Trophoblast cell (in vitro differentiated cells and primary cell): Measurements from ENCODE around the gene ABCC3.

Experiments used
- DNase-seq, 2 donors: peaks; one replicate each; pipeline ENCODE4 v3.0.0-alpha.2; 2016
- H2AFZ ChIP-seq: 2 replicates; pipeline ENCODE4 v1.6.1; 2013; ENCODE audit warnings: low read length, moderate library complexity, mild to moderate bottlenecking; ENCODE audit not compliant: insufficient read depth, poor library complexity
- H2AK5ac ChIP-seq: 2 replicates; pipeline ENCODE4 v1.6.1; 2013; ENCODE audit warnings: mild to moderate bottlenecking, low read length
- H2BK120ac ChIP-seq: 2 replicates; pipeline ENCODE4 v1.6.1; 2013; ENCODE audit warnings: low read length, mild to moderate bottlenecking, moderate library complexity; ENCODE audit not compliant: insufficient read depth, poor library complexity
- H2BK12ac ChIP-seq: 2 replicates; pipeline ENCODE4 v1.6.1; 2013; ENCODE audit warnings: mild to moderate bottlenecking, low read length, moderate library complexity
- H2BK5ac ChIP-seq: 2 replicates; pipeline ENCODE4 v1.6.1; 2013; ENCODE audit warnings: low read length, low read depth, moderate library complexity, mild to moderate bottlenecking; ENCODE audit not compliant: poor library complexity
- H3K14ac ChIP-seq: 2 replicates; pipeline ENCODE4 v1.6.1; 2013; ENCODE audit warnings: mild to moderate bottlenecking, low read length
- H3K18ac ChIP-seq: 2 replicates; pipeline ENCODE4 v1.6.1; 2013; ENCODE audit warnings: mild to moderate bottlenecking, low read length
- H3K23ac ChIP-seq: 2 replicates; pipeline ENCODE4 v1.6.1; 2013; ENCODE audit warnings: low read length
- H3K27ac ChIP-seq: 2 replicates; pipeline ENCODE4 v1.5.1; 2013; ENCODE audit warnings: low read depth, mild to moderate bottlenecking, inconsistent platforms, low read length, moderate library complexity
- H3K27me3 ChIP-seq: 2 replicates; pipeline ENCODE4 v1.6.1; 2013; ENCODE audit warnings: inconsistent platforms, mild to moderate bottlenecking, low read length, moderate library complexity; ENCODE audit not compliant: insufficient read depth
- H3K36me3 ChIP-seq, 2 experiments: 1 replicate in 1 of 2; 2 replicates in 1 of 2; pipeline ENCODE4 v1.6.1; 2013; ENCODE audit warnings: low read length in 2 of 2, mild to moderate bottlenecking in 2 of 2, moderate library complexity in 1 of 2; ENCODE audit not compliant: insufficient read depth in 2 of 2, control insufficient read depth in 1 of 2
- H3K4ac ChIP-seq: 2 replicates; pipeline ENCODE4 v1.6.1; 2013; ENCODE audit warnings: low read depth, mild to moderate bottlenecking, low read length, moderate library complexity
- H3K4me1 ChIP-seq, 2 experiments: 1 replicate in 1 of 2; 2 replicates in 1 of 2; pipeline ENCODE4 v1.6.1; 2013; ENCODE audit warnings: low read length in 2 of 2, mild to moderate bottlenecking in 2 of 2, moderate library complexity in 1 of 2; ENCODE audit not compliant: insufficient read depth in 2 of 2, control insufficient read depth in 1 of 2
- H3K4me2 ChIP-seq: 2 replicates; pipeline ENCODE4 v1.6.1; 2013; ENCODE audit warnings: inconsistent platforms, mild to moderate bottlenecking, low read length, moderate library complexity
- H3K4me3 ChIP-seq: 2 replicates; pipeline ENCODE4 v1.5.1; 2013; ENCODE audit warnings: mild to moderate bottlenecking, low read depth, low read length, inconsistent platforms
- H3K79me1 ChIP-seq: one replicate; pipeline ENCODE4 v1.6.1; 2013; ENCODE audit warnings: low read length
- H3K79me2 ChIP-seq: 2 replicates; pipeline ENCODE4 v1.6.1; 2013; ENCODE audit warnings: low read length, mild to moderate bottlenecking; ENCODE audit not compliant: control insufficient read depth, insufficient read depth, poor library complexity
- H3K9ac ChIP-seq: 2 replicates; pipeline ENCODE4 v1.6.1; 2013; ENCODE audit warnings: mild to moderate bottlenecking, low read length
- H3K9me3 ChIP-seq: 2 replicates; pipeline ENCODE4 v1.6.1; 2013; ENCODE audit warnings: low read depth, mild to moderate bottlenecking, control low read depth, inconsistent platforms, low read length; ENCODE audit not compliant: insufficient read depth
- H4K12ac ChIP-seq: 2 replicates; pipeline ENCODE4 v1.6.1; 2013; ENCODE audit warnings: low read depth, mild to moderate bottlenecking, low read length, moderate library complexity
- H4K8ac ChIP-seq: 2 replicates; pipeline ENCODE4 v1.6.1; 2013; ENCODE audit warnings: low read depth, mild to moderate bottlenecking, low read length, moderate library complexity
- H4K91ac ChIP-seq: one replicate; pipeline ENCODE4 v1.6.1; 2013; ENCODE audit warnings: low read depth, mild to moderate bottlenecking, low read length, moderate library complexity
- WGBS: extraction: QIAGEN DNeasy Blood & Tissue Kit; methylation state at CpG from one replicate; pipeline ENCODE4 v1.1.7; 2013; ENCODE audit warnings: missing lambda C conversion rate; ENCODE audit not compliant: insufficient read length, insufficient coverage; ENCODE audit errors: extremely low coverage; 5-methylcytosine and 5-hydroxymethylcytosine counted together

Gene ABCC3

DNA sequence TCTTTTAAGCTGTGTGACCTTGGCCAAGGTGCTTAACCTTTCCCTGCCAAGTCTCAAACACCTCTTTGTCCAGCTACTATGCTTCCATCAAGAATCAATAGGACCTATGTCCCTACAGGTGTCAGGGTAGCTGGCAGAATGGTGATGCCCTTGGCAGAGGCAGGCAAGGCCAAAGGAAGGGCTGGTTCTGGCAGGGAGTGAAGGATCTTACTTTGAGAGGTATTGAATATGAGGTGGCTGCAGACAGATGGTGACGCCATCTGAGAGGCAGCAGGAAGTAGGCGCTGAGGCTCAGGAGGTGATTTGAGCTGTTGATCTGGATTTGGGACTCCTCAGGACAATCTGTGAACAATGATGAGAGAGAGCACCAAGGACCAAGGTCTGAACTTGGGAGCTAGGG lies 12.5 kb downstream of the ABCC3 start:
- H2BK12ac ChIP-seq = no peak overlapping the region
- WGBS = no CpG with 5 or more reads among the region's 2 CpGs

GRCh38 chr17:50649042-50649908 lies 14.6 kb downstream of the ABCC3 start:
- Histone ChIP-seq H3K14ac (no peak overlapping the region), H3K27ac (no peak overlapping the region), H3K18ac (no peak overlapping the region), H3K36me3 (no peaks in the 10 kb centered on the region), H3K79me2 (no peaks in the 10 kb centered on the region), H4K8ac (no peak overlapping the region), H2AK5ac (no peak overlapping the region), H4K91ac (no peak overlapping the region), H2BK120ac (no peak overlapping the region), H3K23ac (no peak overlapping the region), H3K79me1 (no peaks in the 10 kb centered on the region), H3K4me3 (no peak overlapping the region), H3K4ac (no peak overlapping the region), H3K4me1 (no peaks in the 10 kb centered on the region), H3K9ac (no peak overlapping the region), H3K9me3 (no peaks in the 10 kb centered on the region), H2AFZ (no peak overlapping the region), H4K12ac (no peak overlapping the region), H2BK12ac (no peak overlapping the region), H3K4me2 (no peak overlapping the region), H2BK5ac (no peak overlapping the region), H3K27me3 (no peaks in the 10 kb centered on the region)
- DNase-seq = no peak
- no CpG with 5 or more reads among the region's 7 CpGs for WGBS

More for the DNA sequence above, 12.5 kb downstream of the ABCC3 start:
- DNase-seq = no peak
- Histone ChIP-seq H3K4me3 (no peak overlapping the region), H2AFZ (no peak overlapping the region), H3K4me2 (no peak overlapping the region), H3K79me1 (no peaks in the 10 kb centered on the region), H3K4ac (no peak overlapping the region), H3K23ac (no peak overlapping the region), H3K27me3 (no peaks in the 10 kb centered on the region), H4K8ac (no peak overlapping the region), H3K9me3 (no peaks in the 10 kb centered on the region), H3K36me3 (no peaks in the 10 kb centered on the region), H3K27ac (no peak overlapping the region), H3K9ac (no peak overlapping the region), H3K18ac (no peak overlapping the region), H4K12ac (no peak overlapping the region), H3K14ac (no peak overlapping the region), H3K4me1 (no peaks in the 10 kb centered on the region), H4K91ac (no peak overlapping the region), H2BK5ac (no peak overlapping the region), H2BK120ac (no peak overlapping the region), H3K79me2 (no peaks in the 10 kb centered on the region), H2AK5ac (no peak overlapping the region)

DNA sequence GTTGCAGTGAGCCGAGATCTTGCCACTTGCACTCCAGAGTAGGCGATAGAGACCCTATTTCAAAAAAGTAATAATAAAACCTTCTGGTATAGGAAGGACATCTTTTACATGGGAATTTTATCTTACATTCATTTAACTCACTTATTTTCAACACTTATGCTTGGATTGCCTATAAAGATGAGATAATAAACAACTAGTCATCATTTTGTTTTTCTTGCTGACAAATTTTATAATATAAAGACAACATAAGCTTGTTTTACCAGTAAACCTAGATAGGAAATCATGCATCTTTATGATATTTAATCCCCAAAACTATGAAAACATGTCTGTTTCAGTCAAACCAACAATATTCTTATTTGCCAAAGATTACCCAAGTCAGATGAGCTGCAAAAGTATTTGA lies 17.0 kb downstream of the ABCC3 start:
- Histone ChIP-seq H2AK5ac (no peak overlapping the region), H3K79me2 (no peaks in the 10 kb centered on the region), H2BK120ac (no peak overlapping the region), H4K8ac (no peak overlapping the region), H3K4me2 (no peak overlapping the region), H3K9ac (no peak overlapping the region), H3K79me1 (no peaks in the 10 kb centered on the region), H3K23ac (no peak overlapping the region), H4K12ac (no peak overlapping the region), H2BK5ac (no peak overlapping the region), H3K18ac (no peak overlapping the region), H3K27me3 (no peaks in the 10 kb centered on the region), H3K27ac (no peak overlapping the region), H2AFZ (no peak overlapping the region), H3K4me3 (no peak overlapping the region), H2BK12ac (no peak overlapping the region), H3K14ac (no peak overlapping the region), H3K36me3 (no peaks in the 10 kb centered on the region), H3K4ac (no peak overlapping the region), H4K91ac (no peak overlapping the region), H3K4me1 (no peaks in the 10 kb centered on the region), H3K9me3 (no peaks in the 10 kb centered on the region)
- WGBS = no CpG with 5 or more reads among the region's 2 CpGs
- no peak for DNase-seq

GRCh38 chr17:50653738-50654137 lies 19.1 kb downstream of the ABCC3 start:
- WGBS = no CpG with 5 or more reads among the region's 3 CpGs
- no peak overlapping the region for H2BK12ac ChIP-seq
- DNase-seq = no peak
- H2BK5ac ChIP-seq = no peak overlapping the region
- no peak overlapping the region for H3K27ac ChIP-seq
- no peak overlapping the region for H3K14ac ChIP-seq
- H3K4me3 ChIP-seq = no peak overlapping the region
- no peak overlapping the region for H2AFZ ChIP-seq
- no peak overlapping the region for H3K4me2 ChIP-seq
- H3K79me2 ChIP-seq = no peaks in the 10 kb centered on the region
- no peak overlapping the region for H3K4ac ChIP-seq
- no peak overlapping the region for H3K18ac ChIP-seq
- no peaks in the 10 kb centered on the region for H3K36me3 ChIP-seq
- no peaks in the 10 kb centered on the region for H3K9me3 ChIP-seq
- H2AK5ac ChIP-seq = no peak overlapping the region
- no peak overlapping the region for H3K23ac ChIP-seq
- H3K79me1 ChIP-seq = no peaks in the 10 kb centered on the region
- no peak overlapping the region for H3K9ac ChIP-seq
- no peaks in the 10 kb centered on the region for H3K27me3 ChIP-seq
- H4K12ac ChIP-seq = no peak overlapping the region
- H4K8ac ChIP-seq = no peak overlapping the region
- no peak overlapping the region for H4K91ac ChIP-seq
- H2BK120ac ChIP-seq = no peak overlapping the region
- H3K4me1 ChIP-seq = peaks cover 6% of the 10 kb centered on the region in 2 experiments
